HEK293 (cell line): Measurements from ENCODE around the gene H3-3A.

ENCODE experiments used
- CTCF ChIA-PET: fragments of 350-600 bp; formaldehyde crosslinking; extraction: SDS; loops from one replicate; lab custom pipeline; 2021; ENCODE audit warnings: antibody characterized with exemption; lab: Yijun Ruan, JAX
- POLR2A ChIA-PET: fragments of 300-600 bp; formaldehyde crosslinking; extraction: SDS; loops from one replicate; lab custom pipeline; 2020; ENCODE audit warnings: antibody characterized with exemption, inconsistent platforms; lab: Yijun Ruan, JAX
- H3K27ac ChIP-seq: fragments of 200-500 bp; sonication (Bioruptor generic); 2 replicates; pipeline ENCODE4 v1.5.1; 2014; ENCODE audit warnings: low read depth, low read length, control low read depth, inconsistent platforms; ENCODE audit errors: extremely low read depth
- H3K36me3 ChIP-seq, 2 experiments: fragments of 200-500 bp in 1 of 2; sonication (Bioruptor generic) in 1 of 2; 1 replicate in 1 of 2; 2 replicates in 1 of 2; pipeline ENCODE4 v1.5.1; 2014 to 2017; ENCODE audit warnings: inconsistent platforms in 2 of 2, low read length in 2 of 2; ENCODE audit not compliant: control insufficient read depth in 2 of 2, insufficient read depth in 1 of 2
- H3K4me1 ChIP-seq: fragments of 200-500 bp; sonication (Bioruptor generic); 2 replicates; pipeline ENCODE4 v1.5.1; 2014; ENCODE audit warnings: mild to moderate bottlenecking, low read length, inconsistent platforms; ENCODE audit not compliant: control insufficient read depth, insufficient read depth
- H3K4me3 ChIP-seq: 2 replicates; pipeline ENCODE4 v1.5.1; 2011; ENCODE audit warnings: low read depth, mild to moderate bottlenecking, control low read depth, low read length, moderate library complexity
- H3K9me3 ChIP-seq: fragments of 200-500 bp; sonication (Bioruptor generic); 2 replicates; pipeline ENCODE4 v1.5.1; 2014; ENCODE audit warnings: low read depth, low read length, inconsistent platforms; ENCODE audit not compliant: control insufficient read depth, insufficient read depth
- KLF1 ChIP-seq: fragments of 450-650 bp; formaldehyde crosslinking; IDR thresholded peaks from 2 replicates; pipeline ENCODE4 v1.5.1; 2016; ENCODE audit warnings: missing biosample characterization, missing genetic modification characterization
- MEIS1 ChIP-seq: sonication (generic); formaldehyde crosslinking; IDR thresholded peaks from 2 replicates; pipeline ENCODE4 v1.8.1; 2022; ENCODE audit warnings: missing genetic modification reagents, mild to moderate bottlenecking, borderline replicate concordance
- SCRT1 ChIP-seq: fragments of 450-650 bp; formaldehyde crosslinking; IDR thresholded peaks from 2 replicates; pipeline ENCODE4 v1.5.1; 2016; ENCODE audit warnings: missing biosample characterization, missing genetic modification characterization, borderline replicate concordance
- TRIM28 ChIP-seq: IDR thresholded peaks from 2 replicates; pipeline ENCODE4 v1.6.1; 2011; ENCODE audit warnings: low read length, control low read depth, borderline replicate concordance
- ZFHX2 ChIP-seq: fragments of 450-650 bp; formaldehyde crosslinking; conservative IDR thresholded peaks from 2 replicates; pipeline ENCODE4 v1.5.1; 2016; ENCODE audit warnings: missing biosample characterization, missing genetic modification characterization
- ZNF341 ChIP-seq: fragments of 450-650 bp; formaldehyde crosslinking; IDR thresholded peaks from 2 replicates; pipeline ENCODE4; 2016; ENCODE audit warnings: low read depth, missing biosample characterization, missing genetic modification characterization
- ZNF416 ChIP-seq: fragments of 450-650 bp; formaldehyde crosslinking; IDR thresholded peaks from 2 replicates; pipeline ENCODE4 v1.5.1; 2016; ENCODE audit warnings: missing biosample characterization, missing genetic modification characterization
- ZNF610 ChIP-seq: fragments of 450-650 bp; formaldehyde crosslinking; IDR thresholded peaks from 2 replicates; pipeline ENCODE4 v1.5.1; 2016; ENCODE audit warnings: missing biosample characterization, missing genetic modification characterization, borderline replicate concordance
- ZNF654 ChIP-seq: fragments of 450-650 bp; formaldehyde crosslinking; IDR thresholded peaks from 2 replicates; pipeline ENCODE4 v1.5.1; 2016; ENCODE audit warnings: low read depth, missing biosample characterization, missing genetic modification characterization
- ZNF664 ChIP-seq: fragments of 450-650 bp; formaldehyde crosslinking; IDR thresholded peaks from 2 replicates; pipeline ENCODE4 v1.5.1; 2016; ENCODE audit warnings: missing biosample characterization, missing genetic modification characterization
- ZSCAN23 ChIP-seq: fragments of 450-650 bp; formaldehyde crosslinking; IDR thresholded peaks from 2 replicates; pipeline ENCODE4 v1.5.1; 2016; ENCODE audit warnings: missing biosample characterization, missing genetic modification characterization
- ZSCAN30 ChIP-seq: fragments of 450-650 bp; IDR thresholded peaks from 2 replicates; pipeline ENCODE4 v1.5.1; 2018; ENCODE audit warnings: missing biosample characterization, mild to moderate bottlenecking, missing genetic modification characterization, moderate library complexity
- TF ChIP-seq, protein P1 (sequence below): fragments of 450-650 bp; formaldehyde crosslinking; IDR thresholded peaks from 2 replicates; pipeline ENCODE4 v1.5.1; 2016; ENCODE audit warnings: missing biosample characterization, missing genetic modification characterization, borderline replicate concordance
- TF ChIP-seq, protein P2 (sequence below): fragments of 450-650 bp; formaldehyde crosslinking; IDR thresholded peaks from 2 replicates; pipeline ENCODE4 v1.5.1; 2016; ENCODE audit warnings: missing biosample characterization, missing genetic modification characterization
- TF ChIP-seq, protein P3 (sequence below): fragments of 450-650 bp; formaldehyde crosslinking; IDR thresholded peaks from 2 replicates; pipeline ENCODE4 v1.5.1; 2017; ENCODE audit warnings: missing biosample characterization, missing genetic modification characterization
- TF ChIP-seq, protein P4 (sequence below): fragments of 450-650 bp; formaldehyde crosslinking; IDR thresholded peaks from 2 replicates; pipeline ENCODE4 v1.5.1; 2016; ENCODE audit warnings: missing biosample characterization, missing genetic modification characterization
- TF ChIP-seq, protein P5 (sequence below): fragments of 450-650 bp; formaldehyde crosslinking; IDR thresholded peaks from 2 replicates; pipeline ENCODE4 v1.5.1; 2016; ENCODE audit warnings: missing biosample characterization, missing genetic modification characterization
- TF ChIP-seq, protein P6 (sequence below): fragments of 450-650 bp; formaldehyde crosslinking; IDR thresholded peaks from 2 replicates; pipeline ENCODE4 v1.5.1; 2016; ENCODE audit warnings: missing biosample characterization, missing genetic modification characterization

H3-3A gene

DNA sequence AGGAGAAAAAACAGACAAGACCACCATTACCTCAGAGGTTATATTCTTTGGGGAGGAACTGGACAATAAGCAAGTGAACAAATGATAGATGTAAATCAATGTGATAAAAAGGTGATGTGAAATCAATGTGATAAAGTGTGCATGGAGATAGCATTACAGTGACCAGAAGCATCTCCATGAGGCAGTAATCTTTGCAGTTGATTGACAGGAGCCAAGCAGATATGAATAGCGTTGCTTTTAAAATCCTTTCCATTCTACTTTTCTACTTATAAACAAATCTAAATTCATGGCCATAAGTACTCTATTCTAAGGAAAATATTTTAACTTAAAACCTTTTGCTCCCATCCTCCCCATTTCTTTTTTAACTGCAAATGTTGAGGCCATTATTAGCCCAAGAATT lies 2.8 kb upstream of the H3-3A start (continued):
- TF ChIP-seq, protein P1, sequence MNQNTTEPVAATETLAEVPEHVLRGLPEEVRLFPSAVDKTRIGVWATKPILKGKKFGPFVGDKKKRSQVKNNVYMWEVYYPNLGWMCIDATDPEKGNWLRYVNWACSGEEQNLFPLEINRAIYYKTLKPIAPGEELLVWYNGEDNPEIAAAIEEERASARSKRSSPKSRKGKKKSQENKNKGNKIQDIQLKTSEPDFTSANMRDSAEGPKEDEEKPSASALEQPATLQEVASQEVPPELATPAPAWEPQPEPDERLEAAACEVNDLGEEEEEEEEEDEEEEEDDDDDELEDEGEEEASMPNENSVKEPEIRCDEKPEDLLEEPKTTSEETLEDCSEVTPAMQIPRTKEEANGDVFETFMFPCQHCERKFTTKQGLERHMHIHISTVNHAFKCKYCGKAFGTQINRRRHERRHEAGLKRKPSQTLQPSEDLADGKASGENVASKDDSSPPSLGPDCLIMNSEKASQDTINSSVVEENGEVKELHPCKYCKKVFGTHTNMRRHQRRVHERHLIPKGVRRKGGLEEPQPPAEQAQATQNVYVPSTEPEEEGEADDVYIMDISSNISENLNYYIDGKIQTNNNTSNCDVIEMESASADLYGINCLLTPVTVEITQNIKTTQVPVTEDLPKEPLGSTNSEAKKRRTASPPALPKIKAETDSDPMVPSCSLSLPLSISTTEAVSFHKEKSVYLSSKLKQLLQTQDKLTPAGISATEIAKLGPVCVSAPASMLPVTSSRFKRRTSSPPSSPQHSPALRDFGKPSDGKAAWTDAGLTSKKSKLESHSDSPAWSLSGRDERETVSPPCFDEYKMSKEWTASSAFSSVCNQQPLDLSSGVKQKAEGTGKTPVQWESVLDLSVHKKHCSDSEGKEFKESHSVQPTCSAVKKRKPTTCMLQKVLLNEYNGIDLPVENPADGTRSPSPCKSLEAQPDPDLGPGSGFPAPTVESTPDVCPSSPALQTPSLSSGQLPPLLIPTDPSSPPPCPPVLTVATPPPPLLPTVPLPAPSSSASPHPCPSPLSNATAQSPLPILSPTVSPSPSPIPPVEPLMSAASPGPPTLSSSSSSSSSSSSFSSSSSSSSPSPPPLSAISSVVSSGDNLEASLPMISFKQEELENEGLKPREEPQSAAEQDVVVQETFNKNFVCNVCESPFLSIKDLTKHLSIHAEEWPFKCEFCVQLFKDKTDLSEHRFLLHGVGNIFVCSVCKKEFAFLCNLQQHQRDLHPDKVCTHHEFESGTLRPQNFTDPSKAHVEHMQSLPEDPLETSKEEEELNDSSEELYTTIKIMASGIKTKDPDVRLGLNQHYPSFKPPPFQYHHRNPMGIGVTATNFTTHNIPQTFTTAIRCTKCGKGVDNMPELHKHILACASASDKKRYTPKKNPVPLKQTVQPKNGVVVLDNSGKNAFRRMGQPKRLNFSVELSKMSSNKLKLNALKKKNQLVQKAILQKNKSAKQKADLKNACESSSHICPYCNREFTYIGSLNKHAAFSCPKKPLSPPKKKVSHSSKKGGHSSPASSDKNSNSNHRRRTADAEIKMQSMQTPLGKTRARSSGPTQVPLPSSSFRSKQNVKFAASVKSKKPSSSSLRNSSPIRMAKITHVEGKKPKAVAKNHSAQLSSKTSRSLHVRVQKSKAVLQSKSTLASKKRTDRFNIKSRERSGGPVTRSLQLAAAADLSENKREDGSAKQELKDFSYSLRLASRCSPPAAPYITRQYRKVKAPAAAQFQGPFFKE (tag by site-specific recombination) = no peak
- TF ChIP-seq MEIS1 (no peak), KLF1 (tag by site-specific recombination) (no peak), SCRT1 (tag by site-specific recombination) (no peak), TRIM28 (no peak), ZSCAN30 (tag by site-specific recombination) (no peak), ZFHX2 (tag by site-specific recombination) (no peak)
- TF ChIP-seq, protein P2, sequence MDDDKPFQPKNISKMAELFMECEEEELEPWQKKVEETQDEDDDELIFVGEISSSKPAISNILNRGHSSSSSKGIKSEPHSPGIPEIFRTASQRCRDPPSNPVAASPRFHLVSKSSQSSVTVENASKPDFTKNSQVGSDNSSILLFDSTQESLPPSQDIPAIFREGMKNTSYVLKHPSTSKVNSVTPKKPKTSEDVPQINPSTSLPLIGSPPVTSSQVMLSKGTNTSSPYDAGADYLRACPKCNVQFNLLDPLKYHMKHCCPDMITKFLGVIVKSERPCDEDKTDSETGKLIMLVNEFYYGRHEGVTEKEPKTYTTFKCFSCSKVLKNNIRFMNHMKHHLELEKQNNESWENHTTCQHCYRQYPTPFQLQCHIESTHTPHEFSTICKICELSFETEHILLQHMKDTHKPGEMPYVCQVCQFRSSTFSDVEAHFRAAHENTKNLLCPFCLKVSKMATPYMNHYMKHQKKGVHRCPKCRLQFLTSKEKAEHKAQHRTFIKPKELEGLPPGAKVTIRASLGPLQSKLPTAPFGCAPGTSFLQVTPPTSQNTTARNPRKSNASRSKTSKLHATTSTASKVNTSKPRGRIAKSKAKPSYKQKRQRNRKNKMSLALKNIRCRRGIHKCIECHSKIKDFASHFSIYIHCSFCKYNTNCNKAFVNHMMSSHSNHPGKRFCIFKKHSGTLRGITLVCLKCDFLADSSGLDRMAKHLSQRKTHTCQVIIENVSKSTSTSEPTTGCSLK (tag by site-specific recombination) = no peak
- TF ChIP-seq, all 188 proteins: peak for 0

DNA sequence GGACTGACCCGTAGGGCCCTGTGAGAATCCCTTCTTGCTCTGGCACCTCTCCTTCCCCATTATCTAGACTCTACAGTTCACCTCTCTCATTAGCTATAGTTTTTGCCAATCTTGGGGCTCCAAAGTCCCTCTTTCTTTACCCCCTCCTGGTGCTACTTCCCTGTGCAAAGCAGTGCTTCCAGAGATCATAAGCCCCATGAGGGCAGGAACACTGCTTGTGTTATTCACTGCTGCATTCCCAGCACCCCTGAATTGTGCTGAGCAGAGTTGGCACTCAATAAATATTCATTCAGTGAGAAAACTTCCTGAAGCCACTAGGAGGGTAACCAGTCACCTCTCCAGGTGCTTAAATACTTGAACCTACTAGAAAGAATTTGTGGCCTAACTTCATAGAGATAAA lies 2.1 kb upstream of the H3-3A start:
- H3K27ac ChIP-seq = no peak overlapping the region
- no peak for TF ChIP-seq ZNF416 (tag by site-specific recombination)
- TF ChIP-seq, protein P3, sequence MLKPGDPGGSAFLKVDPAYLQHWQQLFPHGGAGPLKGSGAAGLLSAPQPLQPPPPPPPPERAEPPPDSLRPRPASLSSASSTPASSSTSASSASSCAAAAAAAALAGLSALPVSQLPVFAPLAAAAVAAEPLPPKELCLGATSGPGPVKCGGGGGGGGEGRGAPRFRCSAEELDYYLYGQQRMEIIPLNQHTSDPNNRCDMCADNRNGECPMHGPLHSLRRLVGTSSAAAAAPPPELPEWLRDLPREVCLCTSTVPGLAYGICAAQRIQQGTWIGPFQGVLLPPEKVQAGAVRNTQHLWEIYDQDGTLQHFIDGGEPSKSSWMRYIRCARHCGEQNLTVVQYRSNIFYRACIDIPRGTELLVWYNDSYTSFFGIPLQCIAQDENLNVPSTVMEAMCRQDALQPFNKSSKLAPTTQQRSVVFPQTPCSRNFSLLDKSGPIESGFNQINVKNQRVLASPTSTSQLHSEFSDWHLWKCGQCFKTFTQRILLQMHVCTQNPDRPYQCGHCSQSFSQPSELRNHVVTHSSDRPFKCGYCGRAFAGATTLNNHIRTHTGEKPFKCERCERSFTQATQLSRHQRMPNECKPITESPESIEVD (tag by site-specific recombination) = no peak
- no peak for TF ChIP-seq ZNF610 (tag by site-specific recombination)
- TF ChIP-seq, protein P4, sequence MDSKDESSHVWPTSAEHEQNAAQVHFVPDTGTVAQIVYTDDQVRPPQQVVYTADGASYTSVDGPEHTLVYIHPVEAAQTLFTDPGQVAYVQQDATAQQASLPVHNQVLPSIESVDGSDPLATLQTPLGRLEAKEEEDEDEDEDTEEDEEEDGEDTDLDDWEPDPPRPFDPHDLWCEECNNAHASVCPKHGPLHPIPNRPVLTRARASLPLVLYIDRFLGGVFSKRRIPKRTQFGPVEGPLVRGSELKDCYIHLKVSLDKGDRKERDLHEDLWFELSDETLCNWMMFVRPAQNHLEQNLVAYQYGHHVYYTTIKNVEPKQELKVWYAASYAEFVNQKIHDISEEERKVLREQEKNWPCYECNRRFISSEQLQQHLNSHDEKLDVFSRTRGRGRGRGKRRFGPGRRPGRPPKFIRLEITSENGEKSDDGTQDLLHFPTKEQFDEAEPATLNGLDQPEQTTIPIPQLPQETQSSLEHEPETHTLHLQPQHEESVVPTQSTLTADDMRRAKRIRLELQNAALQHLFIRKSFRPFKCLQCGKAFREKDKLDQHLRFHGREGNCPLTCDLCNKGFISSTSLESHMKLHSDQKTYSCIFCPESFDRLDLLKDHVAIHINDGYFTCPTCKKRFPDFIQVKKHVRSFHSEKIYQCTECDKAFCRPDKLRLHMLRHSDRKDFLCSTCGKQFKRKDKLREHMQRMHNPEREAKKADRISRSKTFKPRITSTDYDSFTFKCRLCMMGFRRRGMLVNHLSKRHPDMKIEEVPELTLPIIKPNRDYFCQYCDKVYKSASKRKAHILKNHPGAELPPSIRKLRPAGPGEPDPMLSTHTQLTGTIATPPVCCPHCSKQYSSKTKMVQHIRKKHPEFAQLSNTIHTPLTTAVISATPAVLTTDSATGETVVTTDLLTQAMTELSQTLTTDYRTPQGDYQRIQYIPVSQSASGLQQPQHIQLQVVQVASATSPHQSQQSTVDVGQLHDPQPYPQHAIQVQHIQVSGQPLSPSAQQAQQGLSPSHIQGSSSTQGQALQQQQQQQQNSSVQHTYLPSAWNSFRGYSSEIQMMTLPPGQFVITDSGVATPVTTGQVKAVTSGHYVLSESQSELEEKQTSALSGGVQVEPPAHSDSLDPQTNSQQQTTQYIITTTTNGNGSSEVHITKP (tag by site-specific recombination) = no peak
- no peak for TF ChIP-seq ZSCAN23 (tag by site-specific recombination)
- TF ChIP-seq ZNF654 (tag by site-specific recombination) = no peak
- TF ChIP-seq, protein P5, sequence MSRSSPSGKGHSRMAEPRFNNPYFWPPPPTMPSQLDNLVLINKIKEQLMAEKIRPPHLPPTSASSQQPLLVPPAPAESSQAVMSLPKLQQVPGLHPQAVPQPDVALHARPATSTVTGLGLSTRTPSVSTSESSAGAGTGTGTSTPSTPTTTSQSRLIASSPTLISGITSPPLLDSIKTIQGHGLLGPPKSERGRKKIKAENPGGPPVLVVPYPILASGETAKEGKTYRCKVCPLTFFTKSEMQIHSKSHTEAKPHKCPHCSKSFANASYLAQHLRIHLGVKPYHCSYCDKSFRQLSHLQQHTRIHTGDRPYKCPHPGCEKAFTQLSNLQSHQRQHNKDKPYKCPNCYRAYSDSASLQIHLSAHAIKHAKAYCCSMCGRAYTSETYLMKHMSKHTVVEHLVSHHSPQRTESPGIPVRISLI (tag by site-specific recombination) = no peak
- no peak for TF ChIP-seq ZNF341 (tag by site-specific recombination)
- no peak for TF ChIP-seq ZNF664 (tag by site-specific recombination)
- TF ChIP-seq, protein P6, sequence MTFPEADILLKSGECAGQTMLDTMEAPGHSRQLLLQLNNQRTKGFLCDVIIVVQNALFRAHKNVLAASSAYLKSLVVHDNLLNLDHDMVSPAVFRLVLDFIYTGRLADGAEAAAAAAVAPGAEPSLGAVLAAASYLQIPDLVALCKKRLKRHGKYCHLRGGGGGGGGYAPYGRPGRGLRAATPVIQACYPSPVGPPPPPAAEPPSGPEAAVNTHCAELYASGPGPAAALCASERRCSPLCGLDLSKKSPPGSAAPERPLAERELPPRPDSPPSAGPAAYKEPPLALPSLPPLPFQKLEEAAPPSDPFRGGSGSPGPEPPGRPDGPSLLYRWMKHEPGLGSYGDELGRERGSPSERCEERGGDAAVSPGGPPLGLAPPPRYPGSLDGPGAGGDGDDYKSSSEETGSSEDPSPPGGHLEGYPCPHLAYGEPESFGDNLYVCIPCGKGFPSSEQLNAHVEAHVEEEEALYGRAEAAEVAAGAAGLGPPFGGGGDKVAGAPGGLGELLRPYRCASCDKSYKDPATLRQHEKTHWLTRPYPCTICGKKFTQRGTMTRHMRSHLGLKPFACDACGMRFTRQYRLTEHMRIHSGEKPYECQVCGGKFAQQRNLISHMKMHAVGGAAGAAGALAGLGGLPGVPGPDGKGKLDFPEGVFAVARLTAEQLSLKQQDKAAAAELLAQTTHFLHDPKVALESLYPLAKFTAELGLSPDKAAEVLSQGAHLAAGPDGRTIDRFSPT (tag by site-specific recombination) = no peak
- TF ChIP-seq, all 188 proteins: peak for 0
- H3K4me3 ChIP-seq = no peak overlapping the region
- H3K4me1 ChIP-seq = peaks cover 9% of the 10 kb centered on the region; the same call in 1 of the 2 replicates
- H3K36me3 ChIP-seq = peaks cover 9 to 15% of the 10 kb centered on the region in 2 experiments; a peak in 2 of 3 replicates
- CTCF ChIA-PET = interaction anchor here (0.5 to 2.9 kb wide), 4 partner anchors 10 to 586 kb away, joined by 3 to 10 read pairs (median 3); no protein-coding TSS in a partner anchor
- no peaks in the 10 kb centered on the region for H3K9me3 ChIP-seq
- POLR2A ChIA-PET = interaction anchor here (3.9 to 4.4 kb wide), 2 partner anchors 60 to 65 kb away, joined by 24 to 160 read pairs; partner anchors contain the start of gene SDE2
